ENCODE data around the gene SIRT5.

Gene SIRT5

DNA sequence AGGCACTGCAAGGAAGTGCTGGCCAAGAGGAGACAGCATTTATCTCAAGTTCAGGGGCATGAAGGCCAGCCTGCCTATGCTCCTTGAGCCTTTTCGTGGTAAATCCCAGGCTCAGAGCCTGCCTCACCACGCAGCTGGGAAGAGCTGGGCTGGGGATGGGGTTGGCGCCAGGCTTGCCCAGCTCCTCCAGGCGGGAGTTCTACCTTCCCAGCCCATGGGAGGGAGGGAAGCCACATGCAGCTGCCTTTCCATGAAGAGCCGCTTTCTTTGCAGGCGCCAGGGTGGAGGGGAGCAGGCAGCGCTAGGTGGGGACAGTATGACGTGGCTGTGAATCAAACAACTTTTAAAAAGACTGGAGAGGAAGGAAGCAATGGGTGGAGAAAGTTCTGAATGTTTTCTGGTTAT is 19.5 kb upstream of the SIRT5 start:
- DNase-seq, result no peak

DNA sequence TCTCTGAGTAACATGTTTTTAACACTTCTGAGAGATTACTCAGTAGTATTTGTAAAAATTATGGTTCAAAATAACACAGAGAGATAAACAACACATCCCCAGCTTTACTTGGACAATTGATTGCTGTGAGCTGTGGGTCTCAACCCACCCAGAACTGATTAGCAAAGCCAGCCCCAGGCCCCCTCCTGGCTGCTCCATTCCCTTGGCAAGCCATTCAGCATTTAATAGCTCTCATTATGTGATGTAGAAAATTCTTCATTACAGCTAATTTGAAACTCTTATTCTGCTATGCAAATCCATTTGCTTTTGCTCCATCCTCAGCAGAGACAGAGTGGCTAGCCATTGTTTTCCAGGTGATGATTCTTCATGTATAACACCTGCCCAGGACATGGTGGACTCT is 16.6 kb upstream of the SIRT5 start:
- DNase-seq, result no peak

DNA sequence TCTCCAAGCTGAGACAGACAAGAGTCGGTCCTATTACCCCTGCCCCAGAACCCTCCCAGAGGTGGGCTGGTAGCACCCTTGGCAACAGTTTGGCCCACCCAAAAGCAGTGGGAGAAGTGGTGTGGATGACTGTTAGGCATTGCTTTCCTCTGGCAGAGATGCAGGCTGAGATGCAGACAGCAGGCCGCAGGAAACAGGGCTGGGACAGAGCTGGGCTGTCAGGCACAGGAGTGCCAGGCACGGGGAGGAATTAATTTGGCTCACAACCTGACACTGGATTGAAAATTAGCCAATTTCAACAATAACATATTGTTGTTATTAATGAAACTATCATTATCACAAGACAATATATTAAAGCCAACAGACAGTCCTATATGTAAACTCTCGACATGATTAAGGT is 15.7 kb upstream of the SIRT5 start:
- no peak for DNase-seq

DNA sequence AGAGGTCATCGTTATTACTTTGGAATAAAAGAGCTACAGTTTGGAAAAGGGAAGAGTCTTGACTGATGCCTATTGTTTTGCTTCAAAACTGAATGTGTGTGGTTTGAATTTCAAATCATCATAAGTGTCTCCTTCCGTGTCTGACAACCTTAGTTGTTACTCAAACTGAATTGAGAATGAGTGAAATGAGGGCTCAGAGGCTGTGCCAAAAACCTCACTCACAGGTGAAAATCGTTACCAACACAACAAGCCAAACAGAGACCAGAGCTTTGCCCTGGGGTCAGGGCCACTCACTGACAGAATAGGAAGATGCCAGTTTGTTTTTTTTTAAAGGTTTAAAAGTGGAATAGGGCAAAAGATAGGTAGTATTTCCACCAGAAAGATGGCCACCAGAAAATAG is 15.2 kb upstream of the SIRT5 start:
- no peak for DNase-seq

DNA sequence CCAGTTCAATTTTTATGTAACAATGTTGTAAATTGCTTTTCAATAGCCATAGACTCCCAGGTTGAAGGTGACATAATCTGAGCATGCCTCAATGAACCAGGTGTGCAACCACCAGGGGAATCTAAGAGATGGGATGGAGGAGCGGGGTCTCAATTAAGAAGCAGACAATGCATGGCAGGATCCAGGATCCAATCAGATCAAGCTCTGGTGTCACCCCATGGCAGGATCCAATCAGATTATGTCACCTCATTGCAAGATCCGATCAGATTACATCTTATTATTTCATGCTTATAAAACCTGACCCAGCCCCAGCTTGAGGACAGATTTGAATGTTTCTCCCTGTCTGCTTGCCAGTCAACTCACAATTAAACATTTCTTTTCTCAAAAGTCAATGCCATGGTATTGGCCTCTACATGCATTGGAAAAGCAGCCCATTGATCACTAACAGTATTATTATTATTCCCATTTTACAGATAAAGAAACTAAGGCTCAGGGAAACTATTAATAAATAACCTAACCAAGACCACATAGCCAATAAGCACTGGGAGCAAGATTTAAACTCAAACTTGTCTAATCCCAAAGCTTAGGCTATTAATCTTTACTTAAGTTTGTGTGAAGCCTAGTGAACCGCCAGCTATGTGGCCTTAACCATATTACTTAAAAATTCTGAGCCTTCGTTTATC is 14.3 kb upstream of the SIRT5 start:
- DNase-seq, result no peak

DNA sequence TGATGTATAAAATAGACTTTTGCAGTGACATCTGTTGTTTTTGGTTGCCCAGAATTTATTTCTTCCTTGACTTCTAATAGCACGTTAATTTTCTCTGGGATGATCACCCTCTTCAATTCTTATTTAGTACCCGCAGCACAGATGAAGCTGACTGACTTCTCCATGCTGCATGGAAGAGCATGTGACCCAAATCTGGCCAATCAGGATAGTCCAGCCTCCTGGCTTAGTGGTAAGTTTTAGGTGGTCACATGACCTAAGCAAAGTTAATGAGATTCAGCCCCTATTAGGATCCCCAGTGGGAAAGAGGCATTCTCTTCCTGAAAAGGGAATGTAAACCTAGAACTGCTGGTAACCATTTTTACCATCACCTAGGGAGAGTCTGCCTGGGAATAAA is 13.8 kb upstream of the SIRT5 start:
- no peak for DNase-seq

DNA sequence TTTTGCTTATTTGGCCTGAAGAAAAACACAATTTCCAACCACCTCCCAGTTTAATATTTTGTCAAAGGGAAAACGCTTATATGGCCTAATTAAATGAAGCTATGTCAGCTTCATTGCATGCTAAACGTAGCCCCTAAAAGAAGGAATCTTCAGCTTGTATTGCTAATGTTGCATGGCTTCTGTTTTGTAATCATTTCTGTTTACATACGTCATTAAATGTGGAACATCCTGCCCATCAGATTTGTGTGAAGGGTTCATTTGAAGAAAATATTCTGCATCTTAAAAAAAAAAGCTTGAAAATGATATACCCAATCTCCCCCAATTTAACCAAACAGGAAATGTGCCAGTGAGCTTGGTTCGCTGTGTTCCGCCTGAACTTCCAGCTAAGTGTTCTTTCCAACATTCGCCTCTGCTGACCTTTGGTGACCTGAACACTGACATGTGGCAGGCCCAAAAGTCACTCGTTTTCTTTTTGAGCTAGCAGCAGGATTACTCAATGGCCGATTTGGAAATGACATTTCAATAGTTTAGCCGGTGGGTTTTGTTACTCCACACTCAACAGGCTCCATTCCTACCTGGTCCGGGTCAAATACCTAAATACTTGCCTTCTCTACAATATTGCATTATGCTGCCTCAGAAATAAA is 12.7 kb upstream of the SIRT5 start:
- no peak for DNase-seq

DNA sequence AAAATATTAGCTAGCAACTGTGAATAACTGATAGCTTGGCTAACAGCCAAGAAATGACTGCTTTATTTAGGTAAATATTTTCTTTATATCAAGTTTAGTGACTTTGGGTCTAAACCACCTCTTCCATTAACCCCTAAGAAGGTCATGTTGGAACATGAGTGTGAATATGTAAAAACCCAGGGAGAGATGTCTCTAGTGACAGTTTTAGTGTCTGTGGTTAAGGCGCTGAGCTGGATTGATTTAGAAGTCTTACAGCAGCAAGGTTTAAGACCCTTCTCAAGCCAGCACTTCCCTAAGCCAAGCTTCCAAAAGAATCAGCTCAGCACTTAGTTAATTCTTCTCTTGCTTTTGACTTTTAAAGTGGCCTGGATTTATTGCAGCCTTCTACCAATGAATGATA is 11.4 kb upstream of the SIRT5 start:
- no peak for DNase-seq

DNA sequence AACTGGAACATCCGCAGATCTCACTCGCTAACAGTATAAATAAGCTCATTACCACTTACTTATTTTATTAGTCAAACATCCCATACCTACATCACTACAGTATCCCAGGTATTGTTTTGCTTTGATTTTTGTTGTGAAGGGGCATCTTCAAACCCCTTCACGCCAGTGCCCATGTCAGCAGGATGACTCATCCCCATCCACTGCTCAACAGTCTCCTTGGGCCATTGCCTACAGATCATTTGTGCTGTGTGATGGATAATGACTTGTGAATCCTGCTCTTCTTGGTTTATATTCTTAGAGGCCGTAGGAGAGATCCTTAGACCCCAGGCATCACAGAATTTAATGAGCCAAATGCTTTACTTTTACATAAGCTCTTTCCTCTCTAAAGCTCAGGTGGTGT is 8.5 kb upstream of the SIRT5 start:
- DNase-seq, result no peak

DNA sequence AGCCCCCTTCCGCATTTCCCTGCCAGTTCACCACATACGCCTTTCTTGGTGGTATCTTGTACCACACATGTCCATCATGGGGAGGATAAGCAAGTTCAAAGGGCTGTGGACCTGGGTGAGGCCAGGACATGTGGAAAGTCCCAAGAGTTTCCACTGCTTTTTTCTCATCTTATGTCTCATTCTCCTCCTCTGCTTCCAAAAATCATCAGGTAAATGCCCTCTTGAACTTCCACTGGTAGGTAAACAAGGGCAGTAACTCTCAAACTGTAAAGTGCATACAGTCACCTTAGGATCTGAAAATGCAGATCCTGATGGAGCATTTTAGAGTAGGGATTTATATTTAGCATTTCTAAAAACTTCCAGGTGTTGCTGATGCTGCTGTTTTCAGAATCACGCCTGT is 7.9 kb upstream of the SIRT5 start:
- DNase-seq, result no peak

DNA sequence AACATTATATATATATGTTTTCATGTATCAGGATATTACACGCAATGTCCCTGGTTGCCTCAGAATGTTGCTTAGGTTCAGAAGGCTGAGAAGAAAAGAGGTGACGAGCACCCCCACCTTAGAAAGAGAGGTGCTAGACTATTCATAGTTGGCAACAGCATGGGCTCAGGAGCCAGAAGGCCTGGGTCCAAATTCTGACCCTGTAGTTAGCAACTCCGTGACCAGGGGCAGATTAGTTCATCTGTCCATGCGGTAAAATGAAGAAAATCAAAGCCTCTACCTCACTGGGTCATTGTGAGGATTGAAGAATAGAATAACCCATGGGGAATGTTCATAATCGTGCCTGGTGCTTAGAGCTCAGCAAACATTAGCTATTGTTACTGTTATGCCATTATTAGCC is 5.4 kb upstream of the SIRT5 start:
- DNase-seq, result no peak

DNA sequence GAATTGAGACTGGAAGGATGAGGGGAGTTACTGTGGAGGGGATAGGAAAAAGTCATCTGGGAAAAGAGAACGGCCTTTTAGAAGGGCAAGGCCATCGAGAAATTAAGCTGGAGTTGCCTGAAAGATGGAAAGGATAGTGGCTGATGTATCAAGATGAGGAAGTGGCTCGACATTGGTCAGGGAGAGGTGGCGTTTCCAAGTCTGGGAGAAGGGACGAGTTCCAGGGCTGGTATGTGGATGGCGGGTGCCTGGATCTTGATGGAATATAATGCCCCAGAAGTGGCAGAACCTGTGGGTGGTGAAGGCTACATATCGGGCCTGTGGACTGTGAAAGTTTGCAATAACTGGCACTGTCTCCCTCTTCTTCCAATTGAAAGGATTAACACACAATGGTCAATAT is 2.2 kb upstream of the SIRT5 start:
- no peak for DNase-seq

DNA sequence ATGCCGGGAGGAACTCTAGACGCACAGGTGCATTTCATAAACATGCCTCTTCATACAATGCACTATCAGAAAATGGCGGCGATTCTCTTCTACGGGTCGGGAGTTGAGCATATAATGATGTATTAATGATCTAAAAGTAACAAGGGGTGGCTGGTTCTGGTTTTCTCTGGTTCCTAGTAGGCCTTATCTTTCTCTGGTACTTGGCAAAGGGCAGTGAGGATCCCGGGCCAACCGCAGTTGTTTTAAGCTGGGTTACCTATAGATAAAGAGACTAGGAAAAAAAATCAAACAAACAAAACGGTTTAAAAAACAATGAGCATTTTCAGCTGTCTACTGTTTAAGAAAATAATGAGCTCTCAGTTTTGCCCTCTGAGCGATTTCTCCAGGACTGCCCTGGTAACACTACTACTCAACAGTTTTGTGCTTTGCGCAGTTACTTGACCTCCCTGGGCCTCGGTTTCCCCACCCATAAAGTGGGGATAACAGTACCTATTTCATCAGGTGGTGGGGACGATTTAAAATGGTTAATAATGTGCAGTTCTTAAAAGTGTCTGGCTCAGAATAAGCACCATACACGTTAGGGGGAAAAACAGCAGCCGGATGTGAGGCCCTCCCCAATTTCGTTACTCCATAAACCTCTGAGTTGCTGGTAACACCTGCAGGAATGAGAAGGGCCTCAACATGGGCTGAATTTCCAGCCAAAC is 1.3 kb upstream of the SIRT5 start:
- no peak for DNase-seq

DNA sequence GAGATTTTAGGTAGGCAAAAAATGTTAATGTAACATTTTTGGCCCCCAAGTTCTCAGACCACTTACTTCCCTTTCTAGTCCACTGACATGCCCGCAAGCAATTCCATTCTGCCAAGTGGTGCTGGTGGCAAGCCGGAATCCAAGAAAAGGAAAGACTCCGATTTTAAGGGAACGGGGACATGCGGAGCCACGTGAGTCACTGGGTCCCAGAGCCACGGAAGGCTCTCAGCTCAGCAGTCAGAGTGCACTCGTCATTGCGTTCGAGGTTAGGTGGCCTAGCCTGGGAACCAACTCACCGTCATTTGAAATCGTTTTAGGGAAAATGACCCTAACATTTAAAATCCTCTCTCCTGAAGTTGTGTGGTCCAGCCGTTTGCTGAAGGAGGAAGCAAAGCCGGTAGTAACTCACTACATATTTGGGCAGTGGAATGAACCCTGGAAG is 711 bp upstream of the SIRT5 start:
- DNase-seq, result no peak

DNA sequence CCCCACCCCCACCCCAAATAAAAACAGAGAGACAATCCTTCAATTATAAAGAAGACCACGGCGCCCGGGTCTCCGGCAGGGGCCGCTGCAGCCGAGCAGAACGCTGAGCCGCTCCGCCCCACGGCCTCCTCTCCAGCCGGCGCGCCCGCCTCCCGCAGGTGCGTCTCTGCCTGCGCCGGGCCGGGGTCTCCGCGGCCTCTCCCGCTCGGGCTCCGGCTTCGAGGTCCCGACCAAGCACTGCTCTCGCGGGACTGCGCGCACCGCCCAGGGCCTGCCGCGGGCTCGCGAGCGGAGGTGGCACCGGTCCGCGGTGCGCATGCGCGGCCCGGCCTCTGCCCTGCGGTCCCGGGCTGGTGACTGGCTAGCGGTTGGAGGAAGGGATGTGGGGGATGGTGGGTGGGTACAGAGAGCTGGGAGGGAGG is 241 bp upstream of the SIRT5 start:
- DNase-seq, result peak; percentile 95

DNA sequence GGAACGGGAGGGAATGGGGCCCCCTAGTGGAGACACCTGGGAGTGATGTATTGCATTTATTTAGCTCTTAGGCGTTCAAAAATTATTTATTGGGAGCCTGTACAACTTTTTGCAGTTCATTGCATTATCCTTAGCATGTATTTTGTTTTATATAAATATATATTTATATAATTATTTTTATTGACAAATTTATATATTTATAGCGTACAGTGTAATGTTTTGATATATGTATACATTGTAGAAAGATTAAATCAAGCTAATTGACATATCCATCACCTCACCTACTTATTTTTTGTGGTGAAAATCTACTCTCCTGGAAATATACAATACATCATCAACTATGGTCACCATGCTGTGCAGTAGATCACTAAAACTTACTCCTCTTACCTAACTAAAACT is 975 bp downstream of the SIRT5 start:
- no peak for DNase-seq

DNA sequence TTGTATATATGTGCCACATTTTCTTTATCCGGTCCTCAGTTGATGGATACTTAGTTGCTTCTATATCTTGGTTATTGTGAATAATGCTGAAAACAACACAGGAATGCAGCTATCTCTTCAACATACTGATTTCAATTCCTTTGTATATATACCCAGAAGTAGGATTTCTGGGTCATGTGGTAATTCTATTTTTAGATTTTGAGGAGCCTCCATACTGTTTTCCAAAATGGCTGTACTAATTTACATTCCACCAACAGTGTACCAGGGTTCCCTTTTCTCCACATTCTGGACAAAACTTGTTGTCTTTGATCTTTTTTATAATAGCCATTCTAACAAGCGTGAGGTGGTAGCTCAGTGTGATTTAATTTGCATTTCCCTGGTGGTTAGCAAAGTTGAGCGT is 1.6 kb downstream of the SIRT5 start:
- DNase-seq, result no peak

DNA sequence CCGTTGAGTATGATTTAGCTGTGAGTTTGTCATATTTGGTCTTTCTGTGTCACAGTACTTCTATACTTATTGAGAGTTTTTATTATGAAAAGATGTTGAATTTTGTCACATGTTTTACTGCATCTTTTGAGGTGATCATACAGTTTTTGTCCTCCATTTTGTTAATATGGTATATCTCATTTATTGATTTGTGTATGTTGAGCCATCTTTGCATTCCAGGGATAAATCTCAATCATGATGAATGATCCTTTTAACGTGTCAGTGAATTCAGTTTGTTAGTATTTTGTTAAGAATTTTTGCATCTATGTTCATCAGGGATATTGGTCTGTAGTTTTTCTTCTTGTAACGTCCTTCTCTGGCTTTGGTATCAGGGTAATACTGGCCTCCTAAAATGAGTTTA is 3.5 kb downstream of the SIRT5 start:
- DNase-seq, result no peak

DNA sequence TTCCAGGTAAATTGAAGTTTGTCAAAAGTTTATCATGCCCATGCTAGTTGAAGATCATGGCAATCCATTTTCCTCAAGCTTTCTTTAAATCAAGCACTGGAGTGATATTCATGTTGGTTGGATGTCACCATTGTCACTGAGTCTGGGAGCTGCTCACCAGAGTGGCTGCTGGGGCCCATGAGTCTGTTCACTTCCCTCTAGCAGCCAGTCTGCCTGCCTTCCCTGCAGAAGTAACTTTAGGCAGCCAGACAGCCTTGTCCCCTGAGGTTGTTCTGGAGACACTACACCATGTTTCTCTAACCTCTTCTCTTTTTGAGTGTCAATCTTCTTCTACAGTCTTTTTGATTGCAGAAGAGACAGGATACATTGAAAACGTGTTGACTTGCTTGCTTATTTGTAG is 5.5 kb downstream of the SIRT5 start:
- DNase-seq, result no peak

DNA sequence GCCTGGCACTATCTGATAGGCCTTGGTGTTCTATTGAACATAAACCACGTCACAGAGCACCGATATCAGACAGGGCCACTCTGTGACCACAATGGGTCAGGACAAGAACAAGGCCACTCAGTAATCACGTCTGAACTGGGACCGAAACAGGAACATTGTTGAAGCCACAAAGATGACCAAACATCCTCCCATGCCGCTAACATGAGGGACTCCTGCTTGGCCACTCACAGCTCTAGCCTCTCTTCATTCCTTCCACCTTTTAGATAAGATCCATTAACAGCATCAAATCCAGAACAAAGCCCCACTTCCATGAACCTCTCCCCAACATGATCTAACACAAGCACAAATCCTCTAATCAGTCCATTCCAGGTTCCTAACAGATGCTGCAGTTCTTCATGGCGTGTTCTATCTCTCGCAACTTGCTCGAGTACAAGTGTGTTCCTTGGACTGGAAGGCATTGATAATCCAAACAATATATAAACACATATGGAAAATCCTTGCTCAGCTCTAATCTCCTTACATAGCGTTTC is 7.4 kb downstream of the SIRT5 start:
- DNase-seq, result no peak

DNA sequence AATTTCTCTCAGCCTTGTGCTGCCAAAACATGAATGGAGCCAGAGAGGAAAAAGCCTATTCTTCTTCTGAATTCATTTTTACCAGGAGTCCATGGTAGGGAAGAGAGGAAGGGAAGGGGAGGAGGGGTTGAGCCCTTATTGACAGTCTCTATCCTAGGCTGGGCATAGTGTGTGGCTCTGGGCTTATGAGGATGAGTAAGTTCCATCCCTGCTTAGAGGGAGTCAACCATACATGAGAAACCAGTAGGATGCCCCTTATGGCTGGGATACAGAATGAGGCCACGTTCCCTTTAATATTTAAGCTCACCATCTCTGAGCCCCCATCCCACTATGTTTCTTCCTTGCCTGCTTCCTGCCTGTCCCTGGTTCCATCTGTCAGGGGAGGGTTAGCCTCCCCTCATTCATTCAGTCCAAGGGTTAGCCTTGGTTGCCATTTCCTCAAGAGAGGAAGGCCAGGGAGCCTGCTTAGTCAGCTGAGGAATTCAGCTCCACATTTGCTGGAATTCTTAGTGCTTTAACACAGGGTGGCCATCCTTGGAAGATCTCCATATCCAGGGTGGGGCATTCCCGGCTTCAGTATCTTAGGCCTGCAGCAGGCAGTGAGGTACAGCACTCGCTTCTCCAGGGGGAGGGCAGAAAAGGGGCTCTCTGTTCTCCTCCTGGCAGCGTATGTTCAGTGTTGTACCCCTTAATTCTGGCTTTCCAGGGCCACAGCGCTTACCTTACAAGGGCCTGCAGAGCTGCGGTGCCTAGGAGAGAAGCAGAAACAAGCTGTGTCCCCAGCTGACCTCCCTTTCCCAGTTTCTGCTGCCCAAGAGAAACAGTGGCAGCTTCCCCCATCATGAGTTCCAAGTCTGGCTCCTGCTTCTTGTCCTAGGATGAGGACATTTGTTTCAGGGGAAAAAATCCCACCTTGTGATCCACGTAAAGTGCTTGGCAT is 12.5 kb downstream of the SIRT5 start:
- DNase-seq, result no peak

DNA sequence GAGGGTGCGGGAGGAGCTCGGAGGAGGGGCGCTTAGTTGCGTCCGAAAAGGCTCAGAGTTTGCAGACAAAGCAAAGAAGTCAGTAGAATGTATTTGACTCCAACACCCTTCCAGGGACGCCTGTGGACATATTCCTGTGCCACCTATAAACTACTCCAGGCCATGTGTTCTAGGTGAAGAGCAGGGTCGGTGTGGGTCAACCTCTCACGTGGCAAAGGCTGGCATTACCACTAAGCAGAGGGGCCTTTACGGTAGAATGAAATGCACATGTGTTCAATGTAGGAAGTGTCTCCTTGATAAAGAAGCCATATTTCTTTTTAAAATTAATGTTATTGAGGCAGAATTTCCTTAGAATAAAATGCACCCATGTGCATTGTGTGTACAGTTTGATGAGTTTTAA is 15.4 kb downstream of the SIRT5 start:
- no peak for DNase-seq

DNA sequence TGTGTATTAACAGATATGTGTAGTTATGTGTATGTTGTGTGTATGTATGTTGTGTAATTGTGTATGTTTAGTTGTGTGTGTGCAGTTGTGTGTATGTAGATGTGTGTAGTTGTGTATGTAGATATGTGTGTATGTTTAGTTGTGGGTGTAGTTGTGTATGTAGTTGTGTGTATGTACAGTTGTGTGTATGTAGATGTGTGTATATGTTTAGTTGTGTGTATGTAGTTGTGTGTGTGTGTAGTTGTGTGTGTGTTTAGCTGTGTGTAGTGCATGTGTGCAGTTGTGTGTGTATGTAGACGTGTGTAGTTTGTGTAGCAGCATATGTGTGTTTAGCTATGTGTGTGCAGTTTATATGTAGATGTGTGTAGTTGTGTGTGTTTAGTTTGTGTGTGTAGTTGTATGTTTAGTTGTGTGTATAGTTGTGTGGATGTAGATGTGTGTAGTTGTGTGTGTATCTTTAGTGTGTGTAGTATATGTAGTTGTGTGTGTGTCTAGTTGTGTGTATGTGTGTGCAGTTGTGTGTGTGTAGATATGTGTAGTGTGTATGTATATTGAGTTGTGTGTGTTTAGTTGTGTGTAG is 16.3 kb downstream of the SIRT5 start:
- DNase-seq, result no peak
